ENCODE results near the gene MED13L. TPM values are rescaled to one million over a fixed set of nuclear protein-coding genes. Genes with fewer than 3 reads are reported as not detected.
A peak's percentile ranks its signal among the peaks of the same experiment; 100 is the strongest.

MED13L gene
- total and polyA plus RNA-seq, 2 donors (not counting 1 experiment from before 2014, with no cell fraction given): 20.3 to 207 TPM

DNA sequence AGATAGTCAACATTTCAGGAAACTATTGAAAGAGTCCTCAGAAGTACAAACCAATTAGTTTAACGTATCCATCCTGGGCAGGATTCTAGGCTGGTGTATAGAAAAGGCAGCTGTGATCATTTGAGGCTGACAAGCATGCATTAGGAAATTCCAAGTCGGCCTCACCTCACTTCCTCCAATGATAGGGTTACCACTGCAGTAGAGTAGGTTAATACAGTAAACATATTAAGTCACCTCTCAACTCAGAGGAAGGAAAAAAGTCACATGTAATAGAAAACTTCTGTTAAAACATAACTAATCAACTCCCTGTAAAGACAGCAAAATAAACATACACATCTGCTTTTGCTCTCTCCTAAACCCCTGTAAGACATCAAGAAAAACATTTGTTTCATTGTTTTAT, 33.5 kb downstream of the MED13L start:
- intact Hi-C loops (cut with micrococcal nuclease): loop anchor here (2.0 to 5.0 kb wide), 2 partner anchors 15 to 33 kb away; partner anchors contain the start of gene MED13L

DNA sequence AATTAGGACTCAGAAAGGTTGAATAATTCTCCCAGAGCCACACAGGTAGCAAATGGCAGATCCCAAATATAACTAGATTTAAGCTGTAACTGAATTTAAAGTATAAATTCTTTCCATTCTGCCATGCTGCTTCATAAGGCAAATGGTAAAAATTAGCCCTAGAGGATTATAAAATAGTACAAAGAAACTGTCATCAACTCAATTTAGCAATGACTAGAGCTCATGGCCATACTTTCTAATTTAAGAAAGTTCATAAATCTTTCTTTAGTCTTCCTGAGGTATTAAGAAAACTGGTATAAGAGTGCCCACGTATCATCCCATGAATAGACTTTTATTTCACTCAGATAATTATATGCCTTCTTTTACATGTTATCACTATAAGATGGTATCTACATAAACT, 34.8 kb downstream of the MED13L start:
- H3K36me3 ChIP-seq (replicated peaks in 1 of 2; ENCODE audit: control extremely low read depth in 1 of 2, control insufficient read depth in 1 of 2, extremely low read depth in 1 of 2, insufficient read depth in 2 of 2, low read length in 1 of 2): no peaks in the 10 kb centered on the region
- H3K27me3 ChIP-seq (replicated peaks in 1 of 4; ENCODE audit: control extremely low read depth in 1 of 4, control insufficient read depth in 3 of 4, insufficient read depth in 4 of 4, low read length in 3 of 4): no peaks in the 10 kb centered on the region
- intact Hi-C loops (cut with micrococcal nuclease): loop anchor here (5.0 kb wide), 1 partner anchor 35 kb away; the partner anchor contains the start of gene MED13L
- H3K4me1 Mint-ChIP-seq: peaks cover 68% of the 10 kb centered on the region
- no peak overlapping the region for H3K4me3 Mint-ChIP-seq
- no peak overlapping the region for H3K4me2 ChIP-seq (replicated peaks; ENCODE audit: low read depth, low read length, poor library complexity, severe bottlenecking)
- no peak for TF ChIP-seq EZH2 (IDR thresholded peaks at IDR 0.05; ENCODE audit: borderline replicate concordance, insufficient read depth, low read depth, low read length, poor library complexity, severe bottlenecking)
- TF ChIP-seq, protein P1, sequence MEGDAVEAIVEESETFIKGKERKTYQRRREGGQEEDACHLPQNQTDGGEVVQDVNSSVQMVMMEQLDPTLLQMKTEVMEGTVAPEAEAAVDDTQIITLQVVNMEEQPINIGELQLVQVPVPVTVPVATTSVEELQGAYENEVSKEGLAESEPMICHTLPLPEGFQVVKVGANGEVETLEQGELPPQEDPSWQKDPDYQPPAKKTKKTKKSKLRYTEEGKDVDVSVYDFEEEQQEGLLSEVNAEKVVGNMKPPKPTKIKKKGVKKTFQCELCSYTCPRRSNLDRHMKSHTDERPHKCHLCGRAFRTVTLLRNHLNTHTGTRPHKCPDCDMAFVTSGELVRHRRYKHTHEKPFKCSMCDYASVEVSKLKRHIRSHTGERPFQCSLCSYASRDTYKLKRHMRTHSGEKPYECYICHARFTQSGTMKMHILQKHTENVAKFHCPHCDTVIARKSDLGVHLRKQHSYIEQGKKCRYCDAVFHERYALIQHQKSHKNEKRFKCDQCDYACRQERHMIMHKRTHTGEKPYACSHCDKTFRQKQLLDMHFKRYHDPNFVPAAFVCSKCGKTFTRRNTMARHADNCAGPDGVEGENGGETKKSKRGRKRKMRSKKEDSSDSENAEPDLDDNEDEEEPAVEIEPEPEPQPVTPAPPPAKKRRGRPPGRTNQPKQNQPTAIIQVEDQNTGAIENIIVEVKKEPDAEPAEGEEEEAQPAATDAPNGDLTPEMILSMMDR (IDR thresholded peaks at IDR 0.05): no peak
- ChIA-PET CTCF (interaction anchor here (0.7 to 1.4 kb wide), 4 partner anchors 19 to 367 kb away, joined by 3 to 10 read pairs (median 4); no protein-coding TSS in a partner anchor), POLR2A (no interaction called here)
- no peak for DNase-seq
- no peak for ATAC-seq (ENCODE audit: low read depth)
- H3K79me2 ChIP-seq (ENCODE audit: control insufficient read depth, insufficient read depth, low read length): peaks cover 93% of the 10 kb centered on the region
- H3K27ac ChIP-seq (ENCODE audit: low read length in 2 of 2): no peak overlapping the region
- H4K20me1 ChIP-seq (ENCODE audit: control insufficient read depth, insufficient read depth, low read length, poor library complexity, severe bottlenecking): peaks cover 46% of the 10 kb centered on the region
- no peak overlapping the region for H3K27ac Mint-ChIP-seq
- no peaks in the 10 kb centered on the region for H3K9me3 ChIP-seq (ENCODE audit: control extremely low read depth in 1 of 3, control insufficient read depth in 2 of 3, insufficient read depth in 1 of 3, low read length in 2 of 3)
- no CpG with 5 or more reads among the region's 1 CpG for WGBS (ENCODE audit: insufficient coverage)
- no peak overlapping the region for H3K4me3 ChIP-seq (ENCODE audit: control extremely low read depth in 1 of 5, extremely low read depth in 1 of 5, insufficient read depth in 1 of 5, low read depth in 2 of 5, low read length in 4 of 5)
- H2AFZ ChIP-seq (ENCODE audit: insufficient read depth, low read depth, low read length, poor library complexity, severe bottlenecking): no peak overlapping the region
- H3K9ac ChIP-seq (ENCODE audit: low read length): no peak overlapping the region
- no peaks in the 10 kb centered on the region for H3K27me3 Mint-ChIP-seq
- no peaks in the 10 kb centered on the region for H3K9me3 Mint-ChIP-seq (ENCODE audit: insufficient read depth)
- H3K4me1 ChIP-seq (ENCODE audit: control insufficient read depth in 2 of 2, insufficient read depth in 2 of 2, low read length in 2 of 2): peaks cover 33 to 43% of the 10 kb centered on the region in 2 donors

More for the DNA sequence above, 33.5 kb downstream of the MED13L start:
- DNase-seq (peak; percentile 54), ATAC-seq (ENCODE audit: low read depth) (peak; percentile 67)
- Histone ChIP-seq H3K36me3 (replicated peaks in 1 of 2; ENCODE audit: control extremely low read depth in 1 of 2, control insufficient read depth in 1 of 2, extremely low read depth in 1 of 2, insufficient read depth in 2 of 2, low read length in 1 of 2) (no peaks in the 10 kb centered on the region), H3K9ac (ENCODE audit: low read length) (peak overlapping the region; percentile 5), H4K20me1 (ENCODE audit: control insufficient read depth, insufficient read depth, low read length, poor library complexity, severe bottlenecking) (peaks cover 58% of the 10 kb centered on the region), H2AFZ (ENCODE audit: insufficient read depth, low read depth, low read length, poor library complexity, severe bottlenecking) (no peak overlapping the region), H3K4me1 (ENCODE audit: control insufficient read depth in 2 of 2, insufficient read depth in 2 of 2, low read length in 2 of 2) (peaks cover 40 to 55% of the 10 kb centered on the region in 2 donors), H3K4me3 (ENCODE audit: control extremely low read depth in 1 of 5, extremely low read depth in 1 of 5, insufficient read depth in 1 of 5, low read depth in 2 of 5, low read length in 4 of 5) (no peak overlapping the region), H3K27me3 (replicated peaks in 1 of 4; ENCODE audit: control extremely low read depth in 1 of 4, control insufficient read depth in 3 of 4, insufficient read depth in 4 of 4, low read length in 3 of 4) (no peaks in the 10 kb centered on the region), H3K27ac (ENCODE audit: low read length in 2 of 2) (peak overlapping the region; percentile 17 to 54), H3K79me2 (ENCODE audit: control insufficient read depth, insufficient read depth, low read length) (peaks cover 98% of the 10 kb centered on the region), H3K4me2 (replicated peaks; ENCODE audit: low read depth, low read length, poor library complexity, severe bottlenecking) (peak overlapping the region; percentile 12), H3K9me3 (ENCODE audit: control extremely low read depth in 1 of 3, control insufficient read depth in 2 of 3, insufficient read depth in 1 of 3, low read length in 2 of 3) (no peaks in the 10 kb centered on the region)
- peak overlapping the region; percentile 34 for H3K27ac Mint-ChIP-seq
- ChIA-PET POLR2A (no interaction called here), CTCF (interaction anchor here (1.5 kb wide), 1 partner anchor 32 kb away, joined by 4 read pairs; no protein-coding TSS in a partner anchor)
- TF ChIP-seq, protein P1 (IDR thresholded peaks at IDR 0.05): no peak
- TF ChIP-seq EZH2 (IDR thresholded peaks at IDR 0.05; ENCODE audit: borderline replicate concordance, insufficient read depth, low read depth, low read length, poor library complexity, severe bottlenecking): no peak
- no CpG with 5 or more reads among the region's 2 CpGs for WGBS (ENCODE audit: insufficient coverage)
- no peaks in the 10 kb centered on the region for H3K27me3 Mint-ChIP-seq
- no peaks in the 10 kb centered on the region for H3K9me3 Mint-ChIP-seq (ENCODE audit: insufficient read depth)
- H3K4me3 Mint-ChIP-seq: peak overlapping the region; percentile 24
- peaks cover 76% of the 10 kb centered on the region for H3K4me1 Mint-ChIP-seq

All from B cell (primary cell).